Femur (tissue), 1 donor: ENCODE data around the gene FAAH.

ENCODE experiments used
- DNase-seq: peaks from one replicate; pipeline ENCODE4 v3.0.0-alpha.2; 2017

Gene FAAH

GRCh38 chr1:46451948-46452930 lies 58.1 kb downstream of the FAAH start:
- DNase-seq = no peak

GRCh38 chr1:46452931-46453325 lies 58.8 kb downstream of the FAAH start:
- DNase-seq = no peak

DNA sequence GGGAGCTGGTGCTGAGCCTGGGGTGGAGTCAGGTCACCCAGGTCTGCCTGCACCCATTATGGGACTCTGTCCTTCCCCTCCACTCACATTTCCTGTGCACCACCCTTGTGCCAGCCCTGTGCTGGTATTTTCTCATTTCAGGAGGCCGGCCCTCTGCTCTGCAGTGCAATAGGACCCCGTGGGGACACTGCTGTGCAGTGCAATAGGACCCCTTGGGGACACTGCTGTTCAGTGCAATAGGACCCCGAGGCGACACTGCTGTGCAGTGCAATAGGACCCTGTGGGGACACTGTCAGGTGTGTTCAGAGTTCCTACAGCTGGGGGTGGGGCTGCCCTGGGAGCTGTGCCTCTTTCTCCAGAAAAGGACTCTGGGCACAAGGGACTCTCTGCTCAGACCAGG lies 59.3 kb downstream of the FAAH start:
- no peak for DNase-seq

DNA sequence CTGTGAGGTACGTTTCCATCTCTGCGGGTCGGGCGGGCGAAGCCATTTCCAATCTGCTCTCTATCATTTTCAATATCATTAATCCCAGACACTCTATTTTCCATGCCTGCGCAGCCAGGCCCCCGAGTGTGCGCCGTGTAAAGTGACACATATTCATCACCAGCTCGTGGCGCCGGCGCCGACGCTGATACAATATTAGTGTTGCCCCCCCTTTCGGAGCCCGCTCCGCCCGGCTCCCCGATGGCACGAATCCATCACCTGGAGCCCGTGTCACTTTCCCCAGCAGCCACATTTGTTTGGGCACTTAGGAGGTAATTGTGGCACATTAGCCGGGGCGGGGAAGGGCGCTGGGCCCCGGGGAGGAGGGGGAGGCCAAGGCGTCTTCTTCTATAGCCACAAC lies 61.8 kb downstream of the FAAH start:
- no peak for DNase-seq

GRCh38 chr1:46456411-46456963 lies 62.4 kb downstream of the FAAH start:
- DNase-seq = no peak

DNA sequence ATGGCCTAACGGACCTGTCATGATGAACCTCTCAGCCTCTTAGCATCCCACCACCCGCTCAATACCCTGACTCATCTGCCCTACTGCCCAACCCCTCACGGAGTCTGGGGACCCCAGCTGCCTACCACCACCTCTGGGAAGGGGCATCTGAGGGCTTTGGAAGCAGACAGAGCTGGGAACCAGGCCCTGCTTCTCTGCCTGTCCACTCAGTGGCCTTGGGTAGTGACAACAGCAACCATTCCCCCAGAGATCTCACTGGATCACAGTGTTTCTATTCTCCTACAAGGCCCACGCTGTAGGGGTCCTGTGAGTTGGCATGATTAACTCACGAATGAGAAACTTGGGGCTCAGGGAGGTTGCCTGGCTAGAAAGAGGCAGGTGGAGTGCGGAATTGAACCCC lies 63.1 kb downstream of the FAAH start:
- no peak for DNase-seq

DNA sequence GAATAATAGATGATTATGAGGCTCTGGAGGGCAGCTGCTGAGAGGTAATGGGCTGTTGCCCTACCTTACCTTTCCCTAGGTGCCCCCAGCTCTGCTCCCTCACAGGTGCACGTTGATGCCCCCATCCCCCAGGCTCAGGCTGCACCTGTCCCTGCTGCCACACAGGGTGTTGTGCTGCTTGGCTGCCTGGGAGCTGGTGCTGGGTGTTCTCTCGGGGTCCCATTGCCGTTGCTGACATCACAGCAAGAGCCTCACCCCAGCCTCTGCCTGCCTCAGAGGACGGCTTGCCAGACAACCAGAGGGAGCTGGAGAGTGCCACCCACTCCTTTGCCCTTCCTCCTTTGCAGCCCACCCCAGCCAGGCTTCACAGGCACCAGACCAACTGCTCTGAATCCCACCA lies 64.1 kb downstream of the FAAH start:
- no peak for DNase-seq

GRCh38 chr1:46458846-46459245 lies 64.7 kb downstream of the FAAH start:
- no peak for DNase-seq

DNA sequence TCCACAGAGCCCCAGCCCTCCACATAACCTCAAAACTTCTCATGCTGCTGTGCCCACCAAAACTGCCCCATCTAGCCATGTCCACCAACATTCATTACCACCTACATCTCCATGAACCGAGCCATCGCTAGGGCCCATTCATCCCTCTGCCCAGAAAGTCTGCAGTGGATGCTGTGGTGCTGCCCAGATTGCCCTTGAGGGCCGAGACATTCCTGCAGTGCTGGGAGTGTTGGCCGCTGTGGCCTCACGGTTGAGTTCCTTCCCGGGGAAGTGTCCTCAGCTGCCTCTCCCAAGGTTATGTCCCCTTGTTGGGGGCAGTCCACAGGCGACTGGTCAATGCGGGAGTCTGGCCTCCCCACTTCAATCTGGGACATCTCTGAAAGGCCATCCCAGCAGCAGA lies 65.2 kb downstream of the FAAH start:
- no peak for DNase-seq

GRCh38 chr1:46461017-46461808 lies 67.1 kb downstream of the FAAH start:
- no peak for DNase-seq

- no peak for DNase-seq
Measured at GRCh38 chr1:46461809-46462448, 67.8 kb downstream of the FAAH start.
